Trophoblast cell (in vitro differentiated cells and primary cell): ENCODE measurements around the gene GADD45B.

Experiments
- DNase-seq, 2 donors: peaks; one replicate each; pipeline ENCODE4 v3.0.0-alpha.2; 2016
- H2AFZ ChIP-seq: 2 replicates; pipeline ENCODE4 v1.6.1; 2013; ENCODE audit warnings: low read length, moderate library complexity, mild to moderate bottlenecking; ENCODE audit not compliant: insufficient read depth, poor library complexity
- H2AK5ac ChIP-seq: 2 replicates; pipeline ENCODE4 v1.6.1; 2013; ENCODE audit warnings: mild to moderate bottlenecking, low read length
- H2BK120ac ChIP-seq: 2 replicates; pipeline ENCODE4 v1.6.1; 2013; ENCODE audit warnings: low read length, mild to moderate bottlenecking, moderate library complexity; ENCODE audit not compliant: insufficient read depth, poor library complexity
- H2BK12ac ChIP-seq: 2 replicates; pipeline ENCODE4 v1.6.1; 2013; ENCODE audit warnings: mild to moderate bottlenecking, low read length, moderate library complexity
- H2BK5ac ChIP-seq: 2 replicates; pipeline ENCODE4 v1.6.1; 2013; ENCODE audit warnings: low read length, low read depth, moderate library complexity, mild to moderate bottlenecking; ENCODE audit not compliant: poor library complexity
- H3K14ac ChIP-seq: 2 replicates; pipeline ENCODE4 v1.6.1; 2013; ENCODE audit warnings: mild to moderate bottlenecking, low read length
- H3K18ac ChIP-seq: 2 replicates; pipeline ENCODE4 v1.6.1; 2013; ENCODE audit warnings: mild to moderate bottlenecking, low read length
- H3K23ac ChIP-seq: 2 replicates; pipeline ENCODE4 v1.6.1; 2013; ENCODE audit warnings: low read length
- H3K27ac ChIP-seq: 2 replicates; pipeline ENCODE4 v1.5.1; 2013; ENCODE audit warnings: low read depth, mild to moderate bottlenecking, inconsistent platforms, low read length, moderate library complexity
- H3K27me3 ChIP-seq: 2 replicates; pipeline ENCODE4 v1.6.1; 2013; ENCODE audit warnings: inconsistent platforms, mild to moderate bottlenecking, low read length, moderate library complexity; ENCODE audit not compliant: insufficient read depth
- H3K36me3 ChIP-seq, 2 experiments: 1 replicate in 1 of 2; 2 replicates in 1 of 2; pipeline ENCODE4 v1.6.1; 2013; ENCODE audit warnings: low read length in 2 of 2, mild to moderate bottlenecking in 2 of 2, moderate library complexity in 1 of 2; ENCODE audit not compliant: insufficient read depth in 2 of 2, control insufficient read depth in 1 of 2
- H3K4ac ChIP-seq: 2 replicates; pipeline ENCODE4 v1.6.1; 2013; ENCODE audit warnings: low read depth, mild to moderate bottlenecking, low read length, moderate library complexity
- H3K4me1 ChIP-seq, 2 experiments: 1 replicate in 1 of 2; 2 replicates in 1 of 2; pipeline ENCODE4 v1.6.1; 2013; ENCODE audit warnings: low read length in 2 of 2, mild to moderate bottlenecking in 2 of 2, moderate library complexity in 1 of 2; ENCODE audit not compliant: insufficient read depth in 2 of 2, control insufficient read depth in 1 of 2
- H3K4me2 ChIP-seq: 2 replicates; pipeline ENCODE4 v1.6.1; 2013; ENCODE audit warnings: inconsistent platforms, mild to moderate bottlenecking, low read length, moderate library complexity
- H3K4me3 ChIP-seq: 2 replicates; pipeline ENCODE4 v1.5.1; 2013; ENCODE audit warnings: mild to moderate bottlenecking, low read depth, low read length, inconsistent platforms
- H3K79me1 ChIP-seq: one replicate; pipeline ENCODE4 v1.6.1; 2013; ENCODE audit warnings: low read length
- H3K79me2 ChIP-seq: 2 replicates; pipeline ENCODE4 v1.6.1; 2013; ENCODE audit warnings: low read length, mild to moderate bottlenecking; ENCODE audit not compliant: control insufficient read depth, insufficient read depth, poor library complexity
- H3K9ac ChIP-seq: 2 replicates; pipeline ENCODE4 v1.6.1; 2013; ENCODE audit warnings: mild to moderate bottlenecking, low read length
- H3K9me3 ChIP-seq: 2 replicates; pipeline ENCODE4 v1.6.1; 2013; ENCODE audit warnings: low read depth, mild to moderate bottlenecking, control low read depth, inconsistent platforms, low read length; ENCODE audit not compliant: insufficient read depth
- H4K12ac ChIP-seq: 2 replicates; pipeline ENCODE4 v1.6.1; 2013; ENCODE audit warnings: low read depth, mild to moderate bottlenecking, low read length, moderate library complexity
- H4K8ac ChIP-seq: 2 replicates; pipeline ENCODE4 v1.6.1; 2013; ENCODE audit warnings: low read depth, mild to moderate bottlenecking, low read length, moderate library complexity
- H4K91ac ChIP-seq: one replicate; pipeline ENCODE4 v1.6.1; 2013; ENCODE audit warnings: low read depth, mild to moderate bottlenecking, low read length, moderate library complexity
- WGBS: extraction: QIAGEN DNeasy Blood & Tissue Kit; methylation state at CpG from one replicate; pipeline ENCODE4 v1.1.7; 2013; ENCODE audit warnings: missing lambda C conversion rate; ENCODE audit not compliant: insufficient read length, insufficient coverage; ENCODE audit errors: extremely low coverage; 5-methylcytosine and 5-hydroxymethylcytosine counted together

GADD45B gene

GRCh38 chr19:2519482-2519881 lies 43.6 kb downstream of the GADD45B start:
- Histone ChIP-seq H3K18ac (no peak overlapping the region), H3K36me3 (peaks cover 0 to 3% of the 10 kb centered on the region in 2 experiments), H3K4ac (no peak overlapping the region), H2BK120ac (no peak overlapping the region), H2BK12ac (no peak overlapping the region), H3K4me2 (no peak overlapping the region), H4K8ac (no peak overlapping the region), H3K4me1 (peaks cover 30 to 34% of the 10 kb centered on the region in 2 experiments), H2AK5ac (no peak overlapping the region), H3K27me3 (no peaks in the 10 kb centered on the region), H3K9me3 (peaks cover 2% of the 10 kb centered on the region), H3K23ac (no peak overlapping the region), H2BK5ac (no peak overlapping the region), H4K91ac (no peak overlapping the region), H4K12ac (no peak overlapping the region), H2AFZ (no peak overlapping the region), H3K9ac (no peak overlapping the region), H3K27ac (no peak overlapping the region), H3K14ac (no peak overlapping the region), H3K79me1 (peaks cover 25% of the 10 kb centered on the region), H3K79me2 (peaks cover 2% of the 10 kb centered on the region), H3K4me3 (no peak overlapping the region)
- DNase-seq, result no peak
- WGBS, result no CpG with 5 or more reads among the region's 6 CpGs

GRCh38 chr19:2523630-2524311 lies 47.8 kb downstream of the GADD45B start:
- WGBS, result no CpG with 5 or more reads among the region's 20 CpGs
- peaks cover 0 to 3% of the 10 kb centered on the region in 2 experiments for H3K36me3 ChIP-seq

GRCh38 chr19:2524361-2524839 lies 48.5 kb downstream of the GADD45B start:
- Histone ChIP-seq H3K27ac (peak overlapping the region; percentile 56), H3K27me3 (no peaks in the 10 kb centered on the region), H3K14ac (no peak overlapping the region), H2BK12ac (no peak overlapping the region), H4K91ac (no peak overlapping the region), H3K4me1 (peaks cover 36 to 39% of the 10 kb centered on the region in 2 experiments), H4K12ac (no peak overlapping the region), H3K36me3 (peaks cover 0 to 3% of the 10 kb centered on the region in 2 experiments), H3K9ac (no peak overlapping the region), H3K79me1 (peaks cover 34% of the 10 kb centered on the region), H2AK5ac (no peak overlapping the region), H4K8ac (no peak overlapping the region), H2AFZ (no peak overlapping the region), H3K4me2 (no peak overlapping the region), H3K4ac (no peak overlapping the region), H2BK120ac (no peak overlapping the region), H3K4me3 (peak overlapping the region; percentile 25), H2BK5ac (no peak overlapping the region), H3K18ac (peak overlapping the region; percentile 0), H3K79me2 (peaks cover 5% of the 10 kb centered on the region), H3K23ac (peak overlapping the region; percentile 11), H3K9me3 (peaks cover 5% of the 10 kb centered on the region)
- DNase-seq, result no peak
- no CpG with 5 or more reads among the region's 16 CpGs for WGBS

More at GRCh38 chr19:2523630-2524311, 47.8 kb downstream of the GADD45B start:
- Histone ChIP-seq H3K23ac (no peak overlapping the region), H4K8ac (no peak overlapping the region), H2BK12ac (peak overlapping the region; percentile 77), H3K4me1 (peaks cover 32 to 39% of the 10 kb centered on the region in 2 experiments), H3K27me3 (no peaks in the 10 kb centered on the region), H3K14ac (peak overlapping the region; percentile 16), H4K12ac (no peak overlapping the region), H3K18ac (no peak overlapping the region), H3K4ac (peak overlapping the region; percentile 17), H3K79me1 (peaks cover 31% of the 10 kb centered on the region), H2BK5ac (peak overlapping the region; percentile 52), H4K91ac (peak overlapping the region; percentile 69), H3K27ac (peak overlapping the region; percentile 56), H3K4me2 (no peak overlapping the region), H2AFZ (no peak overlapping the region), H2AK5ac (peak overlapping the region; percentile 77), H3K9me3 (peaks cover 5% of the 10 kb centered on the region), H3K79me2 (peaks cover 5% of the 10 kb centered on the region), H3K4me3 (no peak overlapping the region), H3K9ac (no peak overlapping the region), H2BK120ac (peak overlapping the region; percentile 49)
- DNase-seq, result peak; percentile 76 to 83

GRCh38 chr19:2524840-2525723 lies 49.2 kb downstream of the GADD45B start:
- Histone ChIP-seq H2AK5ac (peak overlapping the region; percentile 65), H3K4ac (peak overlapping the region; percentile 21), H3K27me3 (no peaks in the 10 kb centered on the region), H3K23ac (peak overlapping the region; percentile 11), H3K14ac (peak overlapping the region; percentile 45), H3K9me3 (peaks cover 5% of the 10 kb centered on the region), H3K27ac (peak overlapping the region; percentile 3), H3K4me2 (peak overlapping the region; percentile 19), H2BK120ac (peak overlapping the region; percentile 74), H4K8ac (peak overlapping the region; percentile 62), H3K9ac (no peak overlapping the region), H2BK5ac (no peak overlapping the region), H3K4me1 (peaks cover 41 to 44% of the 10 kb centered on the region in 2 experiments), H3K18ac (peak overlapping the region; percentile 76), H3K36me3 (peaks cover 0 to 3% of the 10 kb centered on the region in 2 experiments), H3K4me3 (peak overlapping the region; percentile 25), H2BK12ac (peak overlapping the region; percentile 79), H4K12ac (no peak overlapping the region), H2AFZ (no peak overlapping the region), H3K79me2 (peaks cover 5% of the 10 kb centered on the region), H3K79me1 (peaks cover 38% of the 10 kb centered on the region), H4K91ac (peak overlapping the region; percentile 56)
- no CpG with 5 or more reads among the region's 45 CpGs for WGBS
- peak; percentile 89 to 91 for DNase-seq
